DND-41 (cell line): ENCODE data around the gene ATP5PO.

Source experiments
- EZH2 ChIP-seq: IDR thresholded peaks from 3 replicates; pipeline ENCODE4 v1.6.1; 2012; ENCODE audit warnings: borderline replicate concordance, low read depth, mild to moderate bottlenecking, moderate library complexity, low read length, inconsistent platforms; ENCODE audit not compliant: severe bottlenecking
- TF ChIP-seq, protein P1 (sequence below): IDR thresholded peaks from 2 replicates; pipeline ENCODE4 v1.5.1; 2012; ENCODE audit warnings: borderline replicate concordance, low read length, moderate library complexity, mild to moderate bottlenecking; ENCODE audit not compliant: poor library complexity, severe bottlenecking; ENCODE audit errors: extremely low read depth

DNA sequence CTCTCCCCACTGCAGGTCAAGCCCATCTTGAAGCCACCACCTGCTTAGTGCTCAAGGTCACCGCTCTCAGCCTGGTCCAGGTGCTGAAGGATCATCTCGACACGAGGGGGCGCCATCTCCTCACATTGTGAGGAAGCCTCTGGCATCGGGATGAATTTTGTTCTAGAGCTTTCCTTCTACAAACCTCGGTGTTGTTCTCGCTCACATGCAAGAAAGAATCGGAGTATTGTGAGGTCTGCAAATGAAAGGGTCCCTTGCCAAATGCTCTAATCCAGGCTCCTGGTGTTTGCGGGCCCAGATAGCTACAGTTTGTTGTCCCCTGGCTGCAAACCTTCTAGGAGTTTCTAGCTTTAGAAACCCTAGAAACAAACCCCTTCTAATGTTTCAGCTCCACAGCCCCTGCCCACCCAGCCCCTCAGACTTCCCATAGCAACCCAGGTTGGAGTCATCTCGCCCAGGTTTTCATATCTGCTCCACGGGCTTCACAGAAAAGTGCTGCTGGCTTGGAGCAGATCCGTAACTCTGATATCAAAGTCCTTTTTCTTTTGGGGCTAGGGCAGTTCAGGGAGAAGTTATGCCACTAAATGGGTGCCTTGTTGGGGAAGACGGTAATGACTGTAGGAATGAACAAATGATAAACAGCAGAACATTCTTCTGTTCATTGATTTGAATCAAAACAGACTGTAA, 8.6 kb upstream of the ATP5PO start:
- TF ChIP-seq, protein P1, sequence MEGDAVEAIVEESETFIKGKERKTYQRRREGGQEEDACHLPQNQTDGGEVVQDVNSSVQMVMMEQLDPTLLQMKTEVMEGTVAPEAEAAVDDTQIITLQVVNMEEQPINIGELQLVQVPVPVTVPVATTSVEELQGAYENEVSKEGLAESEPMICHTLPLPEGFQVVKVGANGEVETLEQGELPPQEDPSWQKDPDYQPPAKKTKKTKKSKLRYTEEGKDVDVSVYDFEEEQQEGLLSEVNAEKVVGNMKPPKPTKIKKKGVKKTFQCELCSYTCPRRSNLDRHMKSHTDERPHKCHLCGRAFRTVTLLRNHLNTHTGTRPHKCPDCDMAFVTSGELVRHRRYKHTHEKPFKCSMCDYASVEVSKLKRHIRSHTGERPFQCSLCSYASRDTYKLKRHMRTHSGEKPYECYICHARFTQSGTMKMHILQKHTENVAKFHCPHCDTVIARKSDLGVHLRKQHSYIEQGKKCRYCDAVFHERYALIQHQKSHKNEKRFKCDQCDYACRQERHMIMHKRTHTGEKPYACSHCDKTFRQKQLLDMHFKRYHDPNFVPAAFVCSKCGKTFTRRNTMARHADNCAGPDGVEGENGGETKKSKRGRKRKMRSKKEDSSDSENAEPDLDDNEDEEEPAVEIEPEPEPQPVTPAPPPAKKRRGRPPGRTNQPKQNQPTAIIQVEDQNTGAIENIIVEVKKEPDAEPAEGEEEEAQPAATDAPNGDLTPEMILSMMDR: peak; percentile 98
- no peak for TF ChIP-seq EZH2
